GM13977 (cell line): ENCODE measurements around the gene LTBP1.

ENCODE experiments used
- DNase-seq: peaks from one replicate; pipeline ENCODE4 v3.0.0; 2012; ENCODE audit warnings: low spot score
- CTCF ChIP-seq: IDR thresholded peaks from 2 replicates; pipeline ENCODE4 v1.5.1; 2012; ENCODE audit warnings: mild to moderate bottlenecking, control low read depth; ENCODE audit not compliant: insufficient read depth; ENCODE audit errors: extremely low read depth, missing control alignments
- in situ Hi-C: fragments of 300-500 bp; cut with MboI; formaldehyde crosslinking; loops from one replicate; pipeline ENCODE4 v1.12.0; 2022; ENCODE audit warnings: low sequenced_read_pairs, low pct_unique_long_range_greater_than_20kb, mixed read lengths, inconsistent platforms; ENCODE audit not compliant: unreplicated experiment

The LTBP1 gene

GRCh38 chr2:32991091-32991845 is 44.5 kb downstream of the LTBP1 start:
- in situ Hi-C loops, result no loop called here
- no peak for TF ChIP-seq CTCF
- DNase-seq, result no peak

GRCh38 chr2:32993005-32993539 is 46.3 kb downstream of the LTBP1 start:
- TF ChIP-seq CTCF, result no peak
- in situ Hi-C loops, result no loop called here
- DNase-seq, result no peak

- in situ Hi-C loops, result no loop called here
- TF ChIP-seq CTCF, result no peak
- DNase-seq, result no peak
Measured at GRCh38 chr2:32997705-32998104, 51.0 kb downstream of the LTBP1 start.

GRCh38 chr2:33000986-33001385 is 54.2 kb downstream of the LTBP1 start:
- in situ Hi-C loops, result no loop called here
- no peak for TF ChIP-seq CTCF
- no peak for DNase-seq

GRCh38 chr2:33001823-33002222 is 55.1 kb downstream of the LTBP1 start:
- DNase-seq, result no peak
- in situ Hi-C loops, result no loop called here
- TF ChIP-seq CTCF, result no peak

GRCh38 chr2:33002863-33003262 is 56.1 kb downstream of the LTBP1 start:
- TF ChIP-seq CTCF, result no peak
- in situ Hi-C loops, result no loop called here
- no peak for DNase-seq
